ENCODE results near the gene COL6A2. TPM values are rescaled to one million over a fixed set of nuclear protein-coding genes. Genes with fewer than 3 reads are reported as not detected.
A peak's percentile ranks its signal among the peaks of the same experiment; 100 is the strongest.

COL6A2 gene
- total and polyA plus RNA-seq, 10 donors, result 101 to 259 (median 192) TPM

DNA sequence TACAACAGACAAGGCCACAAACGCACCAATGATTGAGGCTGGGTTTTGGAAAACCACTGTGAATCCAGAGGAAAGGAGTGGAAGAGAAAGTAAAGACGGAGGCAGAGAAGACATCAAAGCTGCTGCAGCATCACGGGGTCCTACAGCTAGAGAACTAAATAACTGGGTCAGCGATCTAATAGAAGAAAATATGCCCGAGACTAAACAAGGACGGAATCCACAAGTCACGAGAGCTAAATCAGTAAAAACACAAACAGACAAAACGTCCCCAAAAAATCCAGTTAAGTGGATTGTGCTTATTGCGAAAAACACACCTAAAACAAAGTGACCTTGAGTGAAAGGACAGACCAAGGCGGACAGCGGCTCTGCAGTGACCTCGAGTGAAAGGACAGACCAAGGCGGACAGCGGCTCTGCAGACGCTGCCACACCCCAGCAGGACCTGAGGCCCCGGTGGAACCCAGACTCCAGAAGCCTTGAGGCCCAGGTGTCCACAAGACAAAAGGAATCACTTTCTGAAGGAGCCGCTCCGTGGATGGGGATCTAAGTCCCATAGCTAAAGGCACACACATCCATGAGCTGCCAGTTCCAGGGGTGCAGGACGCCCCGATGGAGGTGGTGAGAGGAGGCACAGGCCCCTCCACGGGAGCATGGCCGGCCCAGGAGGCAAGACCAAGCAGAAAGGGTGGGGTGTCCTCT, 51.4 kb downstream of the COL6A2 start:
- Histone ChIP-seq H3K36me3 (no peaks in the 10 kb centered on the region), H3K27me3 (replicated peaks in 1 of 7) (peaks cover 0 to 21% (median 0%) of the 10 kb centered on the region in 7 donors), H3K9me3 (no peaks in the 10 kb centered on the region), H3K4me3 (no peak overlapping the region), H3K27ac (no peak overlapping the region), H3K4me1 (peaks cover 0 to 12% (median 6%) of the 10 kb centered on the region in 6 donors)
- 76 to 88% (median 85%) methylated on average over 22 of the region's 22 CpGs for WGBS, 5 donors
- TF ChIP-seq POLR2AphosphoS5 (IDR thresholded peaks at IDR 0.05) (no peak), POLR2A (IDR thresholded peaks at IDR 0.05) (no peak), CTCF (IDR thresholded peaks at IDR 0.05 in 8 of 11, conservative IDR thresholded peaks at IDR 0.05 in 3 of 11) (no peak)
- intact Hi-C loops (cut with DNase I; ENCODE audit: low total_unique reads), result no loop called here
- DNase-seq, result peak; percentile 70

DNA sequence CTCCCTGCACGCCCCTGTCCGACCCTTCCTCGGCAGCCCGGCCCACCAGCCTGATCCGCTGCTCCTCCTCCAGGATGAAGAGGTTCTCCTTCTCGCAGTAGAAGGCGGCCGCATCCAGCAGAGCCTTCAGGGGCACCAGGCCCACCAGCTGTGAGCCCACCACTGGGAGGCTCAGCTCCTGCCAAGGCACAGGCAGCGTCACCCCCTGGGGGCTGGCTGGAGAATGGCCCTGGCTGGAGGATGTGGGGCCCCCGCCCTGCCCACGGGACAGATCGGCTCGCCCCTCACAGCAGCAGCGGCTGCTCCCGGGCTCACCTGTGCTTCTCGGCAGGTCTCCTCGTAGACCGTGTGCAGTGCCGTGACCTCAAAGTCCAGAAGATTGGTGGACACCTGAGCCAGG, 52.2 kb downstream of the COL6A2 start:
- Histone ChIP-seq H3K27me3 (replicated peaks in 1 of 7) (peaks cover 0 to 21% (median 0%) of the 10 kb centered on the region in 7 donors), H3K4me3 (no peak overlapping the region), H3K36me3 (no peaks in the 10 kb centered on the region), H3K27ac (no peak overlapping the region), H3K4me1 (peaks cover 0 to 12% (median 6%) of the 10 kb centered on the region in 6 donors), H3K9me3 (no peaks in the 10 kb centered on the region)
- DNase-seq, result no peak
- 76 to 89% (median 84%) methylated on average over 9 to 19 of the region's 19 CpGs for WGBS, 5 donors
- intact Hi-C loops (cut with DNase I; ENCODE audit: low total_unique reads), result no loop called here
- TF ChIP-seq CTCF (IDR thresholded peaks at IDR 0.05 in 8 of 11, conservative IDR thresholded peaks at IDR 0.05 in 3 of 11), result no peak
- no peak for TF ChIP-seq POLR2AphosphoS5 (IDR thresholded peaks at IDR 0.05)
- no peak for TF ChIP-seq POLR2A (IDR thresholded peaks at IDR 0.05)

DNA sequence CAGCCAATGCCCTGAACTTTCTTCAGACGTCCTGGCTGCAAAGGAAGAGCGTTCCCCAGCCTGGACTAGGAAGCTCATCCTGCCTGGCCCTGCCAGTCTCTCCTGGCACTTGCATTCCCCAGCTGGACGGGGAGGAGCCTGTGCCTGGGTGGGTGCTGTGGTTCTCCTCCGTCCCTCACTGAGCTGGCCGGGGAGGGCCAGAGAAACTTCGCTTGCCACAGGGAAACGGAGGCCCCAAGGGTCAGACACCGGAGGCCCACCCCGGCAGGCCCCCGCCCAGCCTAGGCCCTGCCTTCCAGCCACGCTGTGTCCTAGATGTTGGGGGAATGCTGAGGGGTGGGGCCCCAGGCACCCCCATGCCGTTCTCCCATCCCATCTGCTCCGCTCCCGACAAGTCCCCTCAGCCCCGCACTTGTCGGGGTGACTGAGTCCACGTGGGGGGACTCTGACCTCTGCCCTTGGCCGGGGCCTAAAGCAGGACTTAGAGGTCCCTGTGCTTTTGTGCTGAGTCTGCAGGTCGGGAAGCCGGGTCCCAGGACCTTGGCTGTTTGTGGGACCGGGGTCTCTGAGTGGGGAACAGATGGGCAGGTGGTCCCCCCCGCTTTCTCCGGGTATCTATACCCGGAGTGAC, 52.7 kb downstream of the COL6A2 start:
- Histone ChIP-seq H3K4me1 (peaks cover 0 to 12% (median 6%) of the 10 kb centered on the region in 6 donors), H3K27ac (no peak overlapping the region), H3K36me3 (no peaks in the 10 kb centered on the region), H3K27me3 (replicated peaks in 1 of 7) (peaks cover 0 to 21% (median 0%) of the 10 kb centered on the region in 7 donors), H3K9me3 (no peaks in the 10 kb centered on the region), H3K4me3 (no peak overlapping the region)
- intact Hi-C loops (cut with DNase I; ENCODE audit: low total_unique reads), result no loop called here
- WGBS, 5 donors, result 84 to 93% (median 87%) methylated on average over 14 to 24 of the region's 24 CpGs
- TF ChIP-seq POLR2AphosphoS5 (IDR thresholded peaks at IDR 0.05) (no peak), POLR2A (IDR thresholded peaks at IDR 0.05) (no peak), CTCF (IDR thresholded peaks at IDR 0.05 in 8 of 11, conservative IDR thresholded peaks at IDR 0.05 in 3 of 11) (no peak)
- DNase-seq, result peak; percentile 68

GRCh38 chr21:46151261-46151988, 53.5 kb downstream of the COL6A2 start:
- 86 to 93% (median 88%) methylated on average over 30 to 47 of the region's 47 CpGs for WGBS, 5 donors
- no peak overlapping the region for H3K4me3 ChIP-seq
- TF ChIP-seq POLR2AphosphoS5 (IDR thresholded peaks at IDR 0.05) (no peak), CTCF (IDR thresholded peaks at IDR 0.05 in 8 of 11, conservative IDR thresholded peaks at IDR 0.05 in 3 of 11) (no peak), POLR2A (IDR thresholded peaks at IDR 0.05) (no peak)
- intact Hi-C loops (cut with DNase I; ENCODE audit: low total_unique reads), result no loop called here
- no peaks in the 10 kb centered on the region for H3K36me3 ChIP-seq
- H3K27me3 ChIP-seq (replicated peaks in 1 of 7), result peaks cover 0 to 21% (median 0%) of the 10 kb centered on the region in 7 donors
- H3K4me1 ChIP-seq, result peaks cover 0 to 12% (median 6%) of the 10 kb centered on the region in 6 donors
- no peak overlapping the region for H3K27ac ChIP-seq
- peak; percentile 74 for DNase-seq
- H3K9me3 ChIP-seq, result no peaks in the 10 kb centered on the region

Data from spleen (tissue), 11 donors.